ENCODE measurements around the gene OTUD5.
"Not testable (repeated sequence)": the region's sequence is repeated elsewhere in the genome, so short reads cannot be mapped to it uniquely, and the experiment has no call there.

The OTUD5 gene

DNA sequence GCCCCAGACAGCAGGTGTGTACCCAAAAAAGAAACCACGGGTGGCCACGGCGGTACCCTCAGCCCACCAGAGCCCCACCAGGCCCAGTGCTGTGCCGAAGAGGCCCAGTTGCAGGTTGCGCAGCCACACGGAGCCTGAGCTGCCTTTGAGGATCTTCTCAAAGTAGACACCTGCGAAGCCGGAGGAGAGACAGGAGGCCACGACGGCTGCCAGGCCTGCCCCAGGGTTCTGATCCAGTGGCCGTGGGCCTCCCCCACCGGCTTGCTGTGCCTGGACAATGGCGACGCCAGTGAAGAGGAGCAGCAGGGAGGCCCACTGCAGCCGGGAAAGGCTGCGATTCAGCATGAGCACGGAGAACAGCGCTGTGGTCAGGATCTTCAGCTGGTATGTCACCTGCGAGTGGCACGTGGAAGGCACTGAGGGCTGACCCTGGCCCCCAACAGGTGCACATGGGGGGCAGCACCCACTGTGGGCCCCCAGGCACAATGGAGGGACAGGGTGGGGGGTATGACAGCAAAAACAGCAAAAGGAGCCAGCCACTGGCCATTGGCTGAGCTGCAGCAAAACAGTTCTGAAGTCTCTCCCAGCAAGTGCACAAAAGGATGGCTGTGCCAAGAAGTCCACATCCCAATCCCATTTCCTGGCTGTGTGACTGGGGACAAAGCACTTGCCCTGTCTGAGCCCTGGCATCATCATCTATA lies 52.2 kb downstream of the OTUD5 start:
- DNase-seq: no peak

DNA sequence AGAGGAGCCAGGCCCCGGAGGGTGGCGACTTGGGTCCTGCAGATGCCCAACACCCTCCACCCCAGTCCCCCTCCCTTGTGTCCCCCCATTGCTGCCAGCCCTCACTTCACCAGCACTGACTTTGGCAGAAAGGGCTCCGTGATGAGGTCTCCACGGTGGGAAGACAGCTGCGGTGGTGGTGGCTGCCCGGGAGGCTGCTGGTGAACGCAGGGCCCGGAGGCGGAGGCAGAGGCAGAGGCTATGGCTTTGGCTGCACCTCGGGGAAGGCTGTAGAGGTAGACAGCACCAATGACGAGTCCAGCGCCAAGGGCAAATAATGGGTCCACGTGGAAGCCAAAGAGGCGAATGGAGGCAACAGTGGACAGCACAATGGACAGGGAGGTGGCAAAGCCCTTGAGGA lies 52.8 kb downstream of the OTUD5 start:
- no peak for DNase-seq

DNA sequence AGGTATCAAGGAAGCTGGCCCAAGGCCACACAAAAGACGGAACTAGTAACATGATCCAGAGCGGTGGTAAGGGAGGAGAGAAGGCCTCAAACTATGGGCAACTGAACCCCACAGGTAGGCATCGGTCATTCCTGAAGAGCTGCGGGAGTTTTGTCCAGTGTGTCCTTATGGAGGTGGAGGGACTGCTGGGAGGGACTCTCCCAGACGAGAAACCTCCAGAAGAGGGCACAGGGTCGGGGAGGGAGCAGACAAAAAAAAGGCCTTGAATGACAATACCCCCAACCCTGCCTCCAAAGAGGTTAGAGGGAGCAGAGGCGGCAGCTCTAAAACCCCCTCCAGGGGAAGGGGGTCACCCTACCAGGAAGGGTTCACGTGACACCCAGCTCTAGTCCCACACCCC lies 53.2 kb downstream of the OTUD5 start:
- DNase-seq: no peak

GRCh38 chrX:48903290-48903689 lies 54.1 kb downstream of the OTUD5 start:
- DNase-seq: no peak

GRCh38 chrX:48902776-48903175 lies 54.6 kb downstream of the OTUD5 start:
- DNase-seq: no peak

DNA sequence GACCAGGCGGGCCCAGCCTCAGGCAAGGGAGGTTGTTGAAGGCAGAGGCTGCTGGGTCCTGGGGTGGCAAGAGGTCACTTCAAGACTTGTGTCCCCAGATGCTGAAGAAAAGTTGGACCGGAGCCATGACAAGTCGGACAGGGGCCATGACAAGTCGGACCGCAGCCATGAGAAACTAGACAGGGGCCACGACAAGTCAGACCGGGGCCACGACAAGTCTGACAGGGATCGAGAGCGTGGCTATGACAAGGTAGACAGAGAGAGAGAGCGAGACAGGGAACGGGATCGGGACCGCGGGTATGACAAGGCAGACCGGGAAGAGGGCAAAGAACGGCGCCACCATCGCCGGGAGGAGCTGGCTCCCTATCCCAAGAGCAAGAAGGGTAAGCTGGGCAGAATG lies 55.3 kb downstream of the OTUD5 start:
- no peak for DNase-seq

GRCh38 chrX:48901069-48901468 lies 56.3 kb downstream of the OTUD5 start:
- DNase-seq: no peak

- DNase-seq: no peak
Measured at GRCh38 chrX:48899078-48899410, 58.4 kb downstream of the OTUD5 start.

- DNase-seq: peak; percentile 90
Measured at GRCh38 chrX:48897625-48898306, 59.6 kb downstream of the OTUD5 start, which contains the start of the genes PQBP1 and TIMM17B. PQBP1 (plus strand) TSS chrX:48897930; CDS start chrX:48898510, 580 bp downstream. TIMM17B (minus strand) TSS chrX:48897768; CDS start chrX:48897749, 19 bp downstream.

- DNase-seq: peak; percentile 77
Measured at GRCh38 chrX:48897157-48897624, 60.2 kb downstream of the OTUD5 start.

DNA sequence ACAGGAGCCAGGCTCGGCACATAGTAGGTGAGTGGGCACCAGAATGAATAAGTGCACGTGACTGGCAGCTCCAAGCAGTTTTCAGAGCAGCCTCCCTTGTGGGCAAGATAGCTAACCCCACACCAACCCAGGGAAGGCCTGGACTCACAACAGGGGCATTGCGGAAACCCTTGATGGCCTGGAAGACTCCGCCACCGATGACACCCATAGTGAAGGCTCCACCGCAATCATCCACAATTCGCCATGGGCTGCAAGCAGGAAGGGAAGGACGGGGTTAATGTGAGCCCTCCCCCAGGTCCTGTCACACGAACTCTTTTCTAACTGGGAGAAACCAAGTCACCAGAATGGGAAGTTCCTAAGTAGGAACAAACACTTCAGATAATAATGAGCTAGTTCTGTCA lies 60.8 kb downstream of the OTUD5 start:
- no peak for DNase-seq

- no peak for DNase-seq
Measured at GRCh38 chrX:48894891-48895290, 62.5 kb downstream of the OTUD5 start.

- DNase-seq: no peak
Measured at GRCh38 chrX:48893556-48894348, 63.7 kb downstream of the OTUD5 start.

DNA sequence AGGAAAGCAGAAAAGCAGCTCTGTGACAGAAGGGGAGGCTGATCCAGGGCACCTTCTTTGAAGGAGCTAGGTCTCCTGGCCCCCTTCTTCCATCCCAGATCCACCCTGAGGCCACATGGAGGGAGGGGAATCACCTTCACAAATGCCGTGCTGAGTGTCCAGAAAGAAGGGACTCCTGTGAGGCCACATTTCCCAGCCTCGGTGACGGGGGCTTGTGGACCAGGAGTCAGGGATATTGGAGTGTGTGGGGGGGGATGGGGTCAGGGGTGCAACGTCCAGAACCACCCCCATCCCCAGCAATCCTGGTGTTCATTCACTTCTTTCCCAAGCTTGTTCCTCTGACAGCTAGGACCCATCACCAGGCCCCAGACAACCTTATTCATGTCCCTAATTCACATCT lies 64.5 kb downstream of the OTUD5 start:
- DNase-seq: no peak

GRCh38 chrX:48891402-48892288 lies 65.8 kb downstream of the OTUD5 start:
- peak; percentile 82 for DNase-seq

- peak; percentile 20 for DNase-seq
Measured at GRCh38 chrX:48890934-48891401, 66.4 kb downstream of the OTUD5 start.

- peak; percentile 18 for DNase-seq
Measured at GRCh38 chrX:48890296-48890925, 67.0 kb downstream of the OTUD5 start.

- not testable (repeated sequence) for DNase-seq
Measured at GRCh38 chrX:48886586-48886985, 70.8 kb downstream of the OTUD5 start.

GRCh38 chrX:48883729-48884128 lies 73.7 kb downstream of the OTUD5 start:
- DNase-seq: no peak

DNA sequence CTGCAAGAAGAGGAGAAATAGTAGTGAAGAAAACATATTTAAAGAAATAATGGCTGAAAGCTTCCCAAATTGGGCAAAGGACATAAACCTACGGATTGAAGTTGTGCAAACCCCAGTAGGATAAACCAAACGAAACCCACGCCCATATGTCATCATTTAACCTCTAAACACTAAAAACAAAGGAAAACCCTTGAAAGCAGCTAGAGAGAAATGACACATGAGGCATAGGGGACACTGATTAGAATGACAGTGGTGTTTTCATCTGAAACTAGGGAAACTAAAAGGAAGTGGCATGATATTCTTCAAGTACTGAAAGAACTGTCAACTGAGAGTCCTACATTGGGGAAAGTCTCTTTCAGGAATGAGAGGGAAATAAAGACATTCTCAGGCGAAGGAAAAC lies 80.5 kb downstream of the OTUD5 start:
- DNase-seq: not testable (repeated sequence)

Measured in activated CD4-positive, alpha-beta T cell treated with anti-CD3 and anti-CD28 coated beads for 48 hours (primary cell).